GM12892 (cell line): ENCODE results near the gene TSPAN5.

Experiments
- POLR2A ChIP-seq: IDR thresholded peaks from 2 replicates; pipeline ENCODE4 v1.6.1; 2011; ENCODE audit warnings: low read depth, low read length, control low read depth
- POLR2AphosphoS5 ChIP-seq: IDR thresholded peaks from 2 replicates; pipeline ENCODE4 v1.6.1; 2011; ENCODE audit warnings: low read depth, low read length, control low read depth
- TAF1 ChIP-seq: IDR thresholded peaks from 2 replicates; pipeline ENCODE4 v1.6.1; 2011; ENCODE audit warnings: low read depth, mild to moderate bottlenecking, control low read depth, low read length, borderline replicate concordance

GRCh38 chr4:98626350-98626749, 32.1 kb downstream of the TSPAN5 start:
- no peak for TF ChIP-seq TAF1
- TF ChIP-seq POLR2A, result no peak
- no peak for TF ChIP-seq POLR2AphosphoS5
